Measurements from ENCODE around the gene NIT2. TPM values are rescaled to one million over a fixed set of nuclear protein-coding genes. Genes with fewer than 3 reads are reported as not detected.
"Not testable (repeated sequence)": the region's sequence is repeated elsewhere in the genome, so short reads cannot be mapped to it uniquely, and the experiment has no call there.

Gene NIT2
- total RNA-seq, 1 donor from 2014 or later = 31.0 TPM

- Histone ChIP-seq H3K36me3 (ENCODE audit: control insufficient read depth, insufficient read depth, low read length) (no peaks in the 10 kb centered on the region), H3K4me3 (ENCODE audit: low read depth, low read length) (no peak overlapping the region), H3K27me3 (ENCODE audit: control insufficient read depth, insufficient read depth, low read length) (no peaks in the 10 kb centered on the region)
- TF ChIP-seq, protein P1, sequence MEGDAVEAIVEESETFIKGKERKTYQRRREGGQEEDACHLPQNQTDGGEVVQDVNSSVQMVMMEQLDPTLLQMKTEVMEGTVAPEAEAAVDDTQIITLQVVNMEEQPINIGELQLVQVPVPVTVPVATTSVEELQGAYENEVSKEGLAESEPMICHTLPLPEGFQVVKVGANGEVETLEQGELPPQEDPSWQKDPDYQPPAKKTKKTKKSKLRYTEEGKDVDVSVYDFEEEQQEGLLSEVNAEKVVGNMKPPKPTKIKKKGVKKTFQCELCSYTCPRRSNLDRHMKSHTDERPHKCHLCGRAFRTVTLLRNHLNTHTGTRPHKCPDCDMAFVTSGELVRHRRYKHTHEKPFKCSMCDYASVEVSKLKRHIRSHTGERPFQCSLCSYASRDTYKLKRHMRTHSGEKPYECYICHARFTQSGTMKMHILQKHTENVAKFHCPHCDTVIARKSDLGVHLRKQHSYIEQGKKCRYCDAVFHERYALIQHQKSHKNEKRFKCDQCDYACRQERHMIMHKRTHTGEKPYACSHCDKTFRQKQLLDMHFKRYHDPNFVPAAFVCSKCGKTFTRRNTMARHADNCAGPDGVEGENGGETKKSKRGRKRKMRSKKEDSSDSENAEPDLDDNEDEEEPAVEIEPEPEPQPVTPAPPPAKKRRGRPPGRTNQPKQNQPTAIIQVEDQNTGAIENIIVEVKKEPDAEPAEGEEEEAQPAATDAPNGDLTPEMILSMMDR (IDR thresholded peaks at IDR 0.05; ENCODE audit: insufficient read depth, low read length, poor library complexity, severe bottlenecking) = no peak
- DNase-seq (ENCODE audit: low read depth) = no peak
Observed at GRCh38 chr3:100331660-100332059, 2.9 kb upstream of the NIT2 start.

DNA sequence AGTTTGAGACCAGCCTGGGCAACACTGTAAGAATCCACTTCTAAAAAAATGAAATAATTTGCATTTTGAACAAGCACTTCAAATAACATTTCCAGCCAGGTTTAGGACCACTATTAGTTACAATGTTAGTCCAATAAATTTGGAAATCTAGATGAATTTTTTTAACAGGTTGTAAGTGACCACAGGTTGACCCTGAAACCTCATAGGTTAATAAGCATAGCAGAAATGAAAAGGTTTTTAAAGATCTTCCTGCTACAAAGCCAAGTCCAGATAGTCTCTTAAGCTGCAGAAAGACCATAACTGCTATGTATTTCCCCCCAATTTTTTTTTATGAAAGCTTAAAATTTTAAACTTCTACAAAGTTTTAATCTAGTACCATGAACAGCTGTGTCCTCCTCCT is 1.5 kb upstream of the NIT2 start:
- Histone ChIP-seq H3K4me3 (ENCODE audit: low read depth, low read length) (no peak overlapping the region), H3K27me3 (ENCODE audit: control insufficient read depth, insufficient read depth, low read length) (no peaks in the 10 kb centered on the region), H3K36me3 (ENCODE audit: control insufficient read depth, insufficient read depth, low read length) (no peaks in the 10 kb centered on the region)
- DNase-seq (ENCODE audit: low read depth) = no peak
- TF ChIP-seq, protein P1 (IDR thresholded peaks at IDR 0.05; ENCODE audit: insufficient read depth, low read length, poor library complexity, severe bottlenecking) = no peak

- no peaks in the 10 kb centered on the region for H3K36me3 ChIP-seq (ENCODE audit: control insufficient read depth, insufficient read depth, low read length)
- DNase-seq (ENCODE audit: low read depth) = no peak
- H3K4me3 ChIP-seq (ENCODE audit: low read depth, low read length) = peak overlapping the region; percentile 74
- H3K27me3 ChIP-seq (ENCODE audit: control insufficient read depth, insufficient read depth, low read length) = no peaks in the 10 kb centered on the region
- TF ChIP-seq, protein P1 (IDR thresholded peaks at IDR 0.05; ENCODE audit: insufficient read depth, low read length, poor library complexity, severe bottlenecking) = no peak
Observed at GRCh38 chr3:100333970-100334487, 528 bp upstream of the NIT2 start.

DNA sequence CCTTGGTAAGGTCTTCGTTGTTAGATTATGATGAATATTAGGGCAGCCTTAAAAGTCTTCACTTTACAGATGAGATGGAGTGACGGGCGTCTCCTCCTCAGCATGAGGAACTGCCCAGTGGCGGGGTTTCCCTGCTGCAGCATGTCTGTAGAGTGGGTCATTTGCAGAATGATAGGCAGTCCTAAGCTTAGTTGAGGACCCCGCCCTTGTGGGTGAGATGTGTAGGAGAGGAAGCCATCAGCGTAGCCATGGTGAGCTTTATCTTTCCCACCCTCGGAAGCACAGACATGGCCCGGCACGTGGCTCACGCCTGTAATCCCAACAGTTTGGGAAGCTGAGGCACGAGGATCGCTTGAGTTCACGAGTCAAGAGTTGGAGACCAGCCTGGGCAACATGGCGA is 877 bp downstream of the NIT2 start:
- no peak for DNase-seq (ENCODE audit: low read depth)
- H3K27me3 ChIP-seq (ENCODE audit: control insufficient read depth, insufficient read depth, low read length) = no peaks in the 10 kb centered on the region
- TF ChIP-seq, protein P1 (IDR thresholded peaks at IDR 0.05; ENCODE audit: insufficient read depth, low read length, poor library complexity, severe bottlenecking) = no peak
- H3K36me3 ChIP-seq (ENCODE audit: control insufficient read depth, insufficient read depth, low read length) = no peaks in the 10 kb centered on the region
- H3K4me3 ChIP-seq (ENCODE audit: low read depth, low read length) = peak overlapping the region; percentile 74

GRCh38 chr3:100336229-100336628 is 1.7 kb downstream of the NIT2 start:
- H3K27me3 ChIP-seq (ENCODE audit: control insufficient read depth, insufficient read depth, low read length); H3K36me3 ChIP-seq (ENCODE audit: control insufficient read depth, insufficient read depth, low read length); H3K4me3 ChIP-seq (ENCODE audit: low read depth, low read length); DNase-seq (ENCODE audit: low read depth): not testable (repeated sequence)

GRCh38 chr3:100338911-100339310 is 4.4 kb downstream of the NIT2 start:
- no peaks in the 10 kb centered on the region for H3K36me3 ChIP-seq (ENCODE audit: control insufficient read depth, insufficient read depth, low read length)

More at GRCh38 chr3:100338911-100339310, 4.4 kb downstream of the NIT2 start:
- Histone ChIP-seq H3K27me3 (ENCODE audit: control insufficient read depth, insufficient read depth, low read length) (no peaks in the 10 kb centered on the region), H3K4me3 (ENCODE audit: low read depth, low read length) (no peak overlapping the region)
- TF ChIP-seq, protein P1 (IDR thresholded peaks at IDR 0.05; ENCODE audit: insufficient read depth, low read length, poor library complexity, severe bottlenecking) = no peak
- DNase-seq (ENCODE audit: low read depth) = no peak

All from kidney epithelial cell (primary cell).